Vagina (tissue), 2 donors: Measurements from ENCODE around the gene MFAP3.
A peak's percentile ranks its signal among the peaks of the same experiment; 100 is the strongest.

Experiments
- POLR2AphosphoS5 ChIP-seq, 2 donors: sonication (generic); formaldehyde crosslinking; IDR thresholded peaks; one replicate each; pipeline ENCODE4 v1.9.0; 2017; ENCODE audit warnings: antibody characterized with exemption in 2 of 2, mild to moderate bottlenecking in 2 of 2, low read depth in 1 of 2; ENCODE audit not compliant: insufficient read depth in 1 of 2
- TF ChIP-seq, protein P1 (sequence below), 3 experiments: fragments of 450-650 bp in 2 of 3; fragments of 200-600 bp in 1 of 3; sonication (generic) in 1 of 3; IDR thresholded peaks; one replicate each; pipeline ENCODE4 v1.5.1; 2017 to 2019; ENCODE audit warnings: antibody characterized with exemption in 3 of 3, mild to moderate bottlenecking in 2 of 3, moderate library complexity in 2 of 3

- TF ChIP-seq, protein P1, sequence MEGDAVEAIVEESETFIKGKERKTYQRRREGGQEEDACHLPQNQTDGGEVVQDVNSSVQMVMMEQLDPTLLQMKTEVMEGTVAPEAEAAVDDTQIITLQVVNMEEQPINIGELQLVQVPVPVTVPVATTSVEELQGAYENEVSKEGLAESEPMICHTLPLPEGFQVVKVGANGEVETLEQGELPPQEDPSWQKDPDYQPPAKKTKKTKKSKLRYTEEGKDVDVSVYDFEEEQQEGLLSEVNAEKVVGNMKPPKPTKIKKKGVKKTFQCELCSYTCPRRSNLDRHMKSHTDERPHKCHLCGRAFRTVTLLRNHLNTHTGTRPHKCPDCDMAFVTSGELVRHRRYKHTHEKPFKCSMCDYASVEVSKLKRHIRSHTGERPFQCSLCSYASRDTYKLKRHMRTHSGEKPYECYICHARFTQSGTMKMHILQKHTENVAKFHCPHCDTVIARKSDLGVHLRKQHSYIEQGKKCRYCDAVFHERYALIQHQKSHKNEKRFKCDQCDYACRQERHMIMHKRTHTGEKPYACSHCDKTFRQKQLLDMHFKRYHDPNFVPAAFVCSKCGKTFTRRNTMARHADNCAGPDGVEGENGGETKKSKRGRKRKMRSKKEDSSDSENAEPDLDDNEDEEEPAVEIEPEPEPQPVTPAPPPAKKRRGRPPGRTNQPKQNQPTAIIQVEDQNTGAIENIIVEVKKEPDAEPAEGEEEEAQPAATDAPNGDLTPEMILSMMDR (IDR thresholded peaks at IDR 0.05) = peak; percentile 85 to 96 (median 93)
- peak in 1 of 2 donors; percentile 33 for TF ChIP-seq POLR2AphosphoS5 (IDR thresholded peaks at IDR 0.05; ENCODE audit: insufficient read depth in 1 of 2, low read depth in 1 of 2)
Observed at GRCh38 chr5:154072414-154073171, 33.8 kb downstream of the MFAP3 start.
